Adrenal gland (tissue), 5 donors: ENCODE measurements around the gene THRB.

ENCODE experiments used
- POLR2A ChIP-seq, 2 donors: fragments of 450-650 bp; IDR thresholded peaks; one replicate each; pipeline ENCODE4 v1.6.1; 2017; ENCODE audit warnings: antibody characterized with exemption in 2 of 2, mild to moderate bottlenecking in 2 of 2, moderate library complexity in 1 of 2
- TF ChIP-seq, protein P1 (sequence below), 6 experiments: fragments of 450-650 bp in 4 of 6; fragments of 200-600 bp in 2 of 6; sonication (generic) in 1 of 6; IDR thresholded peaks; 1 replicate in 5 of 6; 2 replicates in 1 of 6; pipeline versions ENCODE4 v1.5.1 to v1.8.0; 2016 to 2021; ENCODE audit warnings: antibody characterized with exemption in 6 of 6, mild to moderate bottlenecking in 2 of 6, moderate library complexity in 1 of 6
- donor health status: DM: no; HTN: no; CAD: no.

DNA sequence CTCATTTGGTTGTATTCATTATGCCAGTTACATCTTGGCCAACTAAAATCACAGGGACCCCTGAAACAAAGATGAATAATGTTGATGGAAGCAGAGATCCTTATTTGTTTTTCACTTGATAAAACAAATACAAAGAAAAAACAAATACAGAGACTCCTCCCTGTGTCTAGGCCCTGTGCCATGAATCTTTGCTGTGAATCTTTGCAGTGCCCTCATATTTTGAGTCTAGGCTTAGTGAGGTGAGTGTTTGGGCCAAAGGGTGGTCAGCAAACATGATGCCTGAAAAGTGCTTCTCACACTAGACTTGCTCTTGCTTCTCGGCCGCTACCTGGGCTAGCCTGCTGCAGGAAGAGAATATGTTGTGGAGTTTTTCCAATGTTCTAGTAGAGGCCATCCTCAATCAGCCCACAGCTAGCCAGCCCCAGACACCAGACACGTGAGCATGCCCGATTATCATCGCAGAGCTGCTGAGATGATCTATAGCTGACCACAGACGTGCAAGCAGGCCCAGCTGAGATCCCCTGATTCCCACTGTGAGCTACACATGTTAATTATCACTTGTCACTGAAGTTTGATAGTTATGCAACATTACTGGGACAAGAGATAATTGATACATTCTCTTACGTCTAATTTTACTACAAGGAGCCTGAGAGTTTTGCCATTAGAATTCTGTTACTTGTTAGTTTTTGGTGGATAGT lies 191.4 kb downstream of the THRB start:
- TF ChIP-seq POLR2A (IDR thresholded peaks at IDR 0.05), result no peak
- TF ChIP-seq, protein P1, sequence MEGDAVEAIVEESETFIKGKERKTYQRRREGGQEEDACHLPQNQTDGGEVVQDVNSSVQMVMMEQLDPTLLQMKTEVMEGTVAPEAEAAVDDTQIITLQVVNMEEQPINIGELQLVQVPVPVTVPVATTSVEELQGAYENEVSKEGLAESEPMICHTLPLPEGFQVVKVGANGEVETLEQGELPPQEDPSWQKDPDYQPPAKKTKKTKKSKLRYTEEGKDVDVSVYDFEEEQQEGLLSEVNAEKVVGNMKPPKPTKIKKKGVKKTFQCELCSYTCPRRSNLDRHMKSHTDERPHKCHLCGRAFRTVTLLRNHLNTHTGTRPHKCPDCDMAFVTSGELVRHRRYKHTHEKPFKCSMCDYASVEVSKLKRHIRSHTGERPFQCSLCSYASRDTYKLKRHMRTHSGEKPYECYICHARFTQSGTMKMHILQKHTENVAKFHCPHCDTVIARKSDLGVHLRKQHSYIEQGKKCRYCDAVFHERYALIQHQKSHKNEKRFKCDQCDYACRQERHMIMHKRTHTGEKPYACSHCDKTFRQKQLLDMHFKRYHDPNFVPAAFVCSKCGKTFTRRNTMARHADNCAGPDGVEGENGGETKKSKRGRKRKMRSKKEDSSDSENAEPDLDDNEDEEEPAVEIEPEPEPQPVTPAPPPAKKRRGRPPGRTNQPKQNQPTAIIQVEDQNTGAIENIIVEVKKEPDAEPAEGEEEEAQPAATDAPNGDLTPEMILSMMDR (IDR thresholded peaks at IDR 0.05), result no peak
